ENCODE results near the gene PLOD3.

DNA sequence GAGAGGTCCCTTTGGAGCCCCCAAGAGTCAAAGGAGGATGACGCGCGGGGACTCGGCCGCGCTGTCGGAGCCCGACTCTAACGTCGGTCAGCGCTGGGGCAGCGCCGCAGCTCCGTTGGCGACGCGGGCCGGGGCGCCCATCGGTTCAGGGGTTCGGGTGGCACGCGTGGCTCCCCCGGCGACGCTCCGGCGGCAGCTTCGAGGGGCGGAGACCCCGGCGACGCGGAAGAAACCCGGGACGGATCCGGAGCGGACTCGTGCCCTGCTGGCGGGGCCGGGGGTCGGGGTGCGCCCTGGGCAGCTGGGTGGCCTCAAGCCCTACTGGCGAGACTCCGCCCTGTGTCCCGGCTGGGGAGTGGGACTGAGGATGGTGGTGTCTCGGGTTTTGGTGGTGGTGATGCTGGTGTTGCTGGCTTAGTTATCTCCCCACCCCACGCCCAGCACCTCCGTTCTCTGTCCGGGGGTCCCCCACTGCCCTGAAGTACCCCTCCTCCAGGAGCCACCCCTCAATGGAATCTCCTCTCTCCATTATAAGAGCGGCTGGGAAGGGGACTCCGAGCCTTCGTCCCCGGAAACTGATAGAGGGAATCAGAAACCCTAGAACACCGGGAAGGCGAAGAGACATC is 37.1 kb downstream of the PLOD3 start, which contains the start of gene NAT16:
- TF ChIP-seq EZH2 (IDR thresholded peaks at IDR 0.05; ENCODE audit: insufficient read depth, poor library complexity, severe bottlenecking) (peak; percentile 63), EZH2phosphoT487 (IDR thresholded peaks at IDR 0.05; ENCODE audit: insufficient read depth, low read depth) (0 out of 2 replicates have a peak, but pooled peaks have one; percentile 25)

Measured in GM23248 (cell line).